Thyroid gland (tissue), 4 donors: ENCODE results near the gene SFXN2. TPM values are rescaled to one million over a fixed set of nuclear protein-coding genes. Genes with fewer than 3 reads are reported as not detected.
A peak's percentile ranks its signal among the peaks of the same experiment; 100 is the strongest.

Experiments
- DNase-seq, 2 donors: peaks; one replicate each; pipeline ENCODE4 v3.0.0-alpha.2; 2019
- H3K27ac ChIP-seq, 3 donors: fragments of 200-600 bp; sonication (generic); 1 replicate in 2 of 3; 2 replicates in 1 of 3; pipeline ENCODE4 v1.5.1; 2016 to 2019; ENCODE audit warnings: mild to moderate bottlenecking in 1 of 3, moderate library complexity in 1 of 3
- H3K27me3 ChIP-seq: fragments of 200-600 bp; sonication (generic); one replicate; pipeline ENCODE4 v1.5.1; 2019
- H3K36me3 ChIP-seq, 2 donors: fragments of 200-600 bp; sonication (generic); one replicate each; pipeline ENCODE4 v1.5.1; 2016 to 2019
- H3K4me1 ChIP-seq, 2 donors: fragments of 200-600 bp; sonication (generic); one replicate each; pipeline ENCODE4 v1.5.1; 2017 to 2019
- H3K4me3 ChIP-seq, 3 donors: fragments of 200-600 bp; sonication (generic); replicated peaks in 1 of 3; 1 replicate in 2 of 3; 2 replicates in 1 of 3; pipeline ENCODE4 v1.5.1; 2016; ENCODE audit warnings: mild to moderate bottlenecking in 1 of 3
- H3K9me3 ChIP-seq: fragments of 200-600 bp; sonication (generic); one replicate; pipeline ENCODE4 v1.5.1; 2017
- CTCF ChIP-seq, 6 experiments: fragments of 200-600 bp in 3 of 6; fragments of 450-650 bp in 3 of 6; sonication (generic) in 3 of 6; IDR thresholded peaks; one replicate each; pipeline ENCODE4 v1.5.1; 2016 to 2019; ENCODE audit warnings: antibody characterized with exemption in 6 of 6, mild to moderate bottlenecking in 2 of 6, inconsistent platforms in 1 of 6, moderate library complexity in 1 of 6
- POLR2A ChIP-seq, 2 donors: fragments of 450-650 bp; IDR thresholded peaks; one replicate each; pipeline ENCODE4 v1.6.1; 2017; ENCODE audit warnings: antibody characterized with exemption in 2 of 2, mild to moderate bottlenecking in 2 of 2, moderate library complexity in 1 of 2
- WGBS, 2 donors: methylation state at CpG; one replicate each; pipeline ENCODE4 v1.1.5; 2017; 5-methylcytosine and 5-hydroxymethylcytosine counted together
- intact Hi-C: fragments of 100-400 bp; cut with DNase I; formaldehyde crosslinking; loops from one replicate; pipeline ENCODE4 v1.15.1; 2023
- total RNA-seq, 4 donors: library from RNA; depleted of rRNA; stranded (reverse); fragments of >200 nt; gene quantifications; one replicate each; pipeline ENCODE4 v1.2.3, GENCODE V29; 2016

The SFXN2 gene
- total RNA-seq, 4 donors from 2014 or later, result 5.1 to 38.4 (median 20.9) TPM

GRCh38 chr10:102676534-102677315 is 37.7 kb upstream of the SFXN2 start:
- Histone ChIP-seq H3K36me3 (no peaks in the 10 kb centered on the region), H3K9me3 (no peaks in the 10 kb centered on the region), H3K27ac (peak overlapping the region; percentile 94 to 99 (median 96)), H3K4me3 (no peak overlapping the region), H3K27me3 (no peaks in the 10 kb centered on the region), H3K4me1 (peaks cover 78 to 98% of the 10 kb centered on the region in 2 donors)
- no peak for DNase-seq
- WGBS, 2 donors, result 50 to 53% methylated on average over 9 of the region's 9 CpGs
- intact Hi-C loops, result no loop called here
- TF ChIP-seq CTCF (IDR thresholded peaks at IDR 0.05), result no peak

- intact Hi-C loops, result no loop called here
- Histone ChIP-seq H3K27ac (peak overlapping the region; percentile 94 to 99 (median 96)), H3K4me3 (no peak overlapping the region), H3K4me1 (peaks cover 81 to 98% of the 10 kb centered on the region in 2 donors), H3K36me3 (no peaks in the 10 kb centered on the region), H3K9me3 (no peaks in the 10 kb centered on the region), H3K27me3 (no peaks in the 10 kb centered on the region)
- peak in 1 of 2 donors; percentile 47 for DNase-seq
- no peak for TF ChIP-seq POLR2A (IDR thresholded peaks at IDR 0.05)
- TF ChIP-seq CTCF (IDR thresholded peaks at IDR 0.05), result no peak
- WGBS, 2 donors, result 63 to 67% methylated on average over 9 of the region's 9 CpGs
These were observed 36.9 kb upstream of the SFXN2 start for GRCh38 chr10:102677331-102678067.

- intact Hi-C loops, result no loop called here
- 61 to 73% methylated on average over 8 to 9 of the region's 9 CpGs for WGBS, 2 donors
These were observed 36.4 kb upstream of the SFXN2 start for GRCh38 chr10:102678068-102678400.

GRCh38 chr10:102678842-102679289 is 35.6 kb upstream of the SFXN2 start:
- H3K36me3 ChIP-seq, result no peaks in the 10 kb centered on the region
- no peak overlapping the region for H3K4me3 ChIP-seq
- no peaks in the 10 kb centered on the region for H3K27me3 ChIP-seq
- peak in 5 of 6 experiments; percentile 32 to 69 (median 51) for TF ChIP-seq CTCF (IDR thresholded peaks at IDR 0.05)
- peak in 1 of 2 donors; percentile 20 for TF ChIP-seq POLR2A (IDR thresholded peaks at IDR 0.05)
- H3K9me3 ChIP-seq, result no peaks in the 10 kb centered on the region
- H3K4me1 ChIP-seq, result peaks cover 77 to 96% of the 10 kb centered on the region in 2 donors
- H3K27ac ChIP-seq, result peak overlapping the region; percentile 94 to 99 (median 96)
- WGBS, 2 donors, result 0 to 22% methylated on average over 1 to 9 of the region's 9 CpGs
- intact Hi-C loops, result no loop called here
- peak; percentile 71 to 75 for DNase-seq

More at GRCh38 chr10:102678068-102678400, 36.4 kb upstream of the SFXN2 start:
- Histone ChIP-seq H3K9me3 (no peaks in the 10 kb centered on the region), H3K4me1 (peaks cover 77 to 96% of the 10 kb centered on the region in 2 donors), H3K36me3 (no peaks in the 10 kb centered on the region), H3K27me3 (no peaks in the 10 kb centered on the region), H3K27ac (peak overlapping the region; percentile 94 to 99 (median 96)), H3K4me3 (no peak overlapping the region)
- TF ChIP-seq POLR2A (IDR thresholded peaks at IDR 0.05), result no peak
- no peak for DNase-seq

GRCh38 chr10:102679596-102679995 is 34.8 kb upstream of the SFXN2 start:
- intact Hi-C loops, result no loop called here
- WGBS, 2 donors, result 66 to 79% methylated on average over 4 of the region's 4 CpGs
- DNase-seq, result no peak
- H3K27me3 ChIP-seq, result no peaks in the 10 kb centered on the region
- no peak overlapping the region for H3K4me3 ChIP-seq
- TF ChIP-seq CTCF (IDR thresholded peaks at IDR 0.05), result no peak
- TF ChIP-seq POLR2A (IDR thresholded peaks at IDR 0.05), result no peak
- no peaks in the 10 kb centered on the region for H3K9me3 ChIP-seq
- peaks cover 71 to 94% of the 10 kb centered on the region in 2 donors for H3K4me1 ChIP-seq
- no peaks in the 10 kb centered on the region for H3K36me3 ChIP-seq
- H3K27ac ChIP-seq, result peak overlapping the region; percentile 94 to 99 (median 96)
